PC-3 (cell line): ENCODE measurements around the gene ZNF784. TPM values are rescaled to one million over a fixed set of nuclear protein-coding genes. Genes with fewer than 3 reads are reported as not detected.

ENCODE experiments used
- ATAC-seq: fragments of 200-7000 bp; cut with Tn5 transposase; 2 replicates; pipeline ENCODE4 v1.9.1; 2020; ENCODE audit warnings: mild to moderate bottlenecking, moderate library complexity
- BruUV-seq: library from RNA; stranded (reverse); fragments of 400-500 nt; replicated peaks from 2 replicates; lab custom pipeline; 2021; lab: Mats Ljungman, UMichigan
- CTCF ChIA-PET: fragments of 300-600 bp; sonication (Branson Sonifier 250); formaldehyde crosslinking; loops from one replicate; lab custom pipeline; 2022; ENCODE audit warnings: antibody characterized with exemption; lab: Charles Lee
- POLR2A ChIA-PET: fragments of 300-600 bp; sonication (Branson Sonifier 250); formaldehyde crosslinking; loops from one replicate; lab custom pipeline; 2022; ENCODE audit warnings: antibody characterized with exemption; ENCODE audit not compliant: unreplicated experiment; lab: Charles Lee
- DNase-seq: peaks from one replicate; pipeline ENCODE4 v3.0.0-alpha.2; 2015
- H2AFZ ChIP-seq: fragments of 300-600 bp; sonication (generic); 2 replicates; pipeline ENCODE4 v1.6.0; 2016; ENCODE audit warnings: antibody characterized with exemption, low read length
- H3F3A ChIP-seq: fragments of 300-600 bp; sonication (generic); one replicate; pipeline ENCODE4 v1.6.0; 2017; ENCODE audit warnings: antibody characterized with exemption, low read length, control low read depth, mild to moderate bottlenecking; ENCODE audit not compliant: unreplicated experiment
- H3K27ac ChIP-seq: fragments of 300-600 bp; sonication (generic); 2 replicates; pipeline ENCODE4 v1.5.1; 2016; ENCODE audit warnings: mild to moderate bottlenecking, low read length
- H3K27me3 ChIP-seq: fragments of 300-600 bp; sonication (generic); 2 replicates; pipeline ENCODE4 v1.6.1; 2016; ENCODE audit warnings: low read length, mixed read lengths
- H3K36me3 ChIP-seq: fragments of 300-600 bp; sonication (generic); 2 replicates; pipeline ENCODE4 v1.6.1; 2016; ENCODE audit warnings: low read depth, mixed run types, low read length, mixed read lengths
- H3K4me1 ChIP-seq: fragments of 300-600 bp; sonication (generic); 2 replicates; pipeline ENCODE4 v1.5.1; 2016; ENCODE audit warnings: low read length; ENCODE audit not compliant: insufficient read depth
- H3K4me2 ChIP-seq: fragments of 300-600 bp; sonication (generic); 2 replicates; pipeline ENCODE4 v1.6.0; 2016; ENCODE audit warnings: low read length
- H3K4me3 ChIP-seq: fragments of 300-600 bp; sonication (generic); 2 replicates; pipeline ENCODE4 v1.5.1; 2016; ENCODE audit warnings: mild to moderate bottlenecking, low read length, mixed read lengths
- H3K79me2 ChIP-seq: fragments of 300-600 bp; sonication (generic); 2 replicates; pipeline ENCODE4 v1.6.1; 2017; ENCODE audit warnings: low read length, mixed read lengths
- H3K9ac ChIP-seq: fragments of 300-600 bp; sonication (generic); 2 replicates; pipeline ENCODE4 v1.6.0; 2016; ENCODE audit warnings: mild to moderate bottlenecking, low read length
- H3K9me2 ChIP-seq: fragments of 300-600 bp; sonication (generic); replicated peaks from 2 replicates; pipeline ENCODE4 v1.6.1; 2016; ENCODE audit warnings: mixed run types, low read length, mixed read lengths
- H3K9me3 ChIP-seq: fragments of 300-600 bp; sonication (generic); 2 replicates; pipeline ENCODE4 v1.6.1; 2016; ENCODE audit warnings: low read length, mixed read lengths
- H4K20me1 ChIP-seq: fragments of 300-600 bp; sonication (generic); 2 replicates; pipeline ENCODE4 v1.6.1; 2016; ENCODE audit warnings: low read length, mixed read lengths
- CTCF ChIP-seq: fragments of 300-600 bp; sonication (generic); conservative IDR thresholded peaks from 2 replicates; pipeline ENCODE4 v1.5.1; 2017; ENCODE audit warnings: antibody characterized with exemption, low read depth, mild to moderate bottlenecking, low read length
- EZH2 ChIP-seq: fragments of 300-600 bp; sonication (generic); IDR thresholded peaks from one replicate; pipeline ENCODE4 v1.6.1; 2017; ENCODE audit warnings: antibody characterized with exemption, mild to moderate bottlenecking, low read length; ENCODE audit not compliant: unreplicated experiment
- EZH2phosphoT487 ChIP-seq: fragments of 300-600 bp; sonication (generic); IDR thresholded peaks from 2 replicates; pipeline ENCODE4 v1.6.1; 2018; ENCODE audit warnings: mild to moderate bottlenecking, antibody characterized with exemption, low read length, borderline replicate concordance
- intact Hi-C: fragments of 100-400 bp; cut with micrococcal nuclease; formaldehyde crosslinking; loops from 2 replicates; pipeline ENCODE4 v1.9.0; 2023
- total RNA-seq: library from RNA; depleted of rRNA; stranded (reverse); fragments of >200 nt; gene quantifications from 2 replicates; pipeline ENCODE4 v1.2.3, GENCODE V29; 2014

Gene ZNF784
- total RNA-seq, 1 experiment from 2014 or later: 9.0 TPM

DNA sequence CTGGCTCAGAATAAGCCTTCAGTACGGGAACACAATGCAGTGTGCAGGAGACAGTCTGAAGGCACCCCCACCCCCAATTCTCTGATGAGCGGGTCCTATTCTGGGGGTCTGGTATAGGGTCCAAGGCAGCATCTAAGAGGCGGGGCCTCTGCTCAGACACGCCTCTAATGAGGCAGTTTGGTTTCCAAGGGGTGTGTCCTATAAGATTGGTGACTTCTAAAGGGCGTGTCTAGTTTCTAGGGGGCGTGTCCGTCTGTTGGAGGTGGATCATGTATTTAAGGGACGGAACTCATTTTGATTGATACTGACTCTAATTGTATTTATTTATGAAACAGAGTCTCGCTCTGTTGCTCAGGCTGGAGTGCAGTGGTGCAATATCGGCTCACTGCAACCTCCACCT, 33.7 kb downstream of the ZNF784 start:
- Histone ChIP-seq H3K4me1 (peaks cover 10% of the 10 kb centered on the region), H2AFZ (no peak overlapping the region), H3K9ac (no peak overlapping the region), H3F3A (no peaks in the 10 kb centered on the region), H3K9me2 (no peaks in the 10 kb centered on the region), H3K27ac (no peak overlapping the region), H3K79me2 (no peaks in the 10 kb centered on the region), H3K27me3 (no peaks in the 10 kb centered on the region), H4K20me1 (no peaks in the 10 kb centered on the region), H3K9me3 (no peaks in the 10 kb centered on the region), H3K4me3 (no peak overlapping the region), H3K36me3 (peaks cover 4% of the 10 kb centered on the region; the same call in 1 of the 2 replicates), H3K4me2 (no peak overlapping the region)
- ATAC-seq: no peak
- ChIA-PET CTCF (no interaction called here), POLR2A (no interaction called here)
- peak; percentile 58 for DNase-seq
- no TSS peak for BruUV-seq
- no peak for TF ChIP-seq EZH2phosphoT487
- TF ChIP-seq EZH2: no peak
- no peak for TF ChIP-seq CTCF
- intact Hi-C loops: no loop called here

DNA sequence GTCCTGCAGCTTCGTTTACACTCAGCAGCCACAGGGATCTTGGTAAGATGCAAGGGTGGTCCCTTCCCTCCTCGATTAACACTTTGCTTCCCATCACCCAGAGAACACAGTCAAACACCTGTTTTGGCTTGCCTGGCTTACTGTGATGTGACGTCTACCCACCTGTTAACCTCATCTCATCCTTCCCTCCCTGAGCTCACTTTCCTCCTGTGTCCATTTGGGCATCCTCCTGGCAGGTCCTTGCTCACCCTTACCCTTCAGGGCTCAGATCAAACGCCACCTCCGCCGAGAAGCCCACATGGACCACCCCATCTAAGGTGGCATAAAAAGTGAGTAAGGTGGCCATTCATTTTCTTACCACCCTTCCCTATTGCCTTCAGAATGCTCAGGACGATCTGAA, 34.3 kb downstream of the ZNF784 start:
- Histone ChIP-seq H2AFZ (no peak overlapping the region), H3K9ac (no peak overlapping the region), H3K4me1 (peaks cover 10% of the 10 kb centered on the region), H3K27ac (no peak overlapping the region), H3K27me3 (no peaks in the 10 kb centered on the region), H3K79me2 (no peaks in the 10 kb centered on the region), H3K9me2 (no peaks in the 10 kb centered on the region), H3K4me3 (no peak overlapping the region), H3K9me3 (no peaks in the 10 kb centered on the region), H3K4me2 (no peak overlapping the region), H3F3A (no peaks in the 10 kb centered on the region), H3K36me3 (no peaks in the 10 kb centered on the region; the same call in 1 of the 2 replicates), H4K20me1 (no peaks in the 10 kb centered on the region)
- BruUV-seq: no TSS peak
- intact Hi-C loops: no loop called here
- POLR2A ChIA-PET: no interaction called here
- TF ChIP-seq CTCF: no peak
- TF ChIP-seq EZH2: no peak
- TF ChIP-seq EZH2phosphoT487: no peak
- CTCF ChIA-PET: no interaction called here
- no peak for ATAC-seq
- no peak for DNase-seq

DNA sequence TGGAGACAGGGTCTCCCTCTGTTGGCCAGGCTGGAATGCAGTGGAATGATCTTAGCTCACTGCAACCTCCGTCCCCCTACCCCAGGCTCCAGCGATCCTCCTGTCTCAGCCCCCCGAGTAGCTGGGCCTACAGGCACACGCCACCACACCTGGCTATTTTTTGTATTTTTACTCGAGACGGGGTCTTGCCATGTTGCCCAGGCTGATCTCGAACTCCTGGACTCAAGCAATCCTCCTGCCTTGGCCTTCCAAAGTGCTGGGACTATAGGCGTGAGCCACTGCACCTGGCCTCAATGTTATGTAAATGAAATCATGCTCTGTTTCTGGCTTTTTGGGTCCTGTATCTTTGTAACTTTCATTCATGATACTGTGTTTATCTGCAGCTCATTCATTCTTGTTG, 35.6 kb downstream of the ZNF784 start:
- DNase-seq (no peak), ATAC-seq (no peak)
- Histone ChIP-seq H3K27ac (no peak overlapping the region), H3F3A (no peaks in the 10 kb centered on the region), H3K36me3 (no peaks in the 10 kb centered on the region; the same call in 1 of the 2 replicates), H2AFZ (no peak overlapping the region), H3K9me3 (no peaks in the 10 kb centered on the region), H3K27me3 (no peaks in the 10 kb centered on the region), H3K4me2 (no peak overlapping the region), H3K9ac (no peak overlapping the region), H3K4me3 (no peak overlapping the region), H3K79me2 (no peaks in the 10 kb centered on the region), H3K9me2 (no peaks in the 10 kb centered on the region), H3K4me1 (peaks cover 10% of the 10 kb centered on the region), H4K20me1 (no peaks in the 10 kb centered on the region)
- CTCF ChIA-PET: no interaction called here
- no TSS peak for BruUV-seq
- POLR2A ChIA-PET: no interaction called here
- TF ChIP-seq EZH2phosphoT487: no peak
- TF ChIP-seq EZH2: no peak
- TF ChIP-seq CTCF: no peak
- intact Hi-C loops: no loop called here
